ENCODE measurements around the gene JMY.

The JMY gene

DNA sequence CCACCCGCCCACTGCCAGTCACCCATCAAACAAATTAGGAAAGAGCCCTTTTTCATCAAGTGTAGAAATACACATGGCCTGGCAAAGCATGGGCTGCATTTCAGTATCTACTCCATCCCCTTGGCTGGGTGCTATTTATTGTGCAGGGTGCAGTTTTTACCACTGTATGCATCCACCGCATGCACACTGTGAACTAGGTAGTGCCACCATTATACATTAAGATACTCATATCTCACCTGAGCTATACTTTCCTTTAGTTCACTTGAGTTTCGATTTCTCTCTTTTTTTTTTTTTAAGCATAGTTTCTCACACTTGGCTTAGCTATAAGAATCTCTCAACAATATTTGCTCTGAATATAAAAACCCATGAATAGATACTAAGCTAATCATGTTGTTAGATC lies 49.4 kb downstream of the JMY start:
- DNase-seq (ENCODE audit: low read depth in 2 of 3, low spot score in 2 of 3), result no peak

DNA sequence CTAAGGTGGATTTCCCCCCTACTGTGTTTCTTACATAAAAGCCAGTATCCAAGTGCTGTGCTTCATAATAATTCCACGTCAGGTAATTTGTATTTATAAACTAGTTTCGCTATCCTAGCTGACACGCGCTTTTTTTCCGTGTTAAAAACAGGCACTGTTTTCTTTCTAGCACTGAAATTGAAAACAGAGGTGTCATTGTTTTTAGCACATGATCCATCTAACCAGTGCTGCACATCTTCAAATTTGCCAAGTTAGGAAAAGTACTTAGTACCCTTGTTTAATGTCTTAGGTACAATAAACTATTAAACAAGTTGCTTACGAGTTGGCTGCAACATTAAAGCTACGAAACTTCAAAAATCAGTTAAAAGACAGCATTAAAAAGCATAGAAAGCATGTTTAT lies 49.9 kb downstream of the JMY start:
- DNase-seq (ENCODE audit: low read depth in 2 of 3, low spot score in 2 of 3), result no peak

DNA sequence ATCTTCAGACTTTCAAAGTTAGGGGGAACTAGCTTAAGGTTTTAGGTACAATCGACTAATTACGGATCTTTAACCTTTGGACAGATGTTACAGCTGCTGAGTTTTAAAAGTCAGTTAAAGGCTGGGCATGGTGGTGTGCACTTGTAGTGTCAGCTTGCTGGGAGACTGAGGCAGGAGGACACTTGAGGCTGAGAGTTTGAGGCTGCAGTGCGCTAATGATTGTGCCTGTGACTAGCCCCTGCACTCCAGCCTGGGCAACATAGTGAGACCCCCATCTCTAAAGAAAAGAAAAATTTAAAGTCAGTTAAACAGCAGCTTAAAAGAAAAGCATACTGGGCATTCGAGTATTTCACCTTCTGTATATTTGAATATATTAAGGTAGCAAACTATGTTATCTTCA lies 51.4 kb downstream of the JMY start:
- no peak for DNase-seq (ENCODE audit: low read depth in 2 of 3, low spot score in 2 of 3)

- no peak for DNase-seq (ENCODE audit: low read depth in 2 of 3, low spot score in 2 of 3)
Observed at GRCh38 chr5:79287907-79288306, 52.0 kb downstream of the JMY start.

- DNase-seq (ENCODE audit: low read depth in 2 of 3, low spot score in 2 of 3), result no peak
Observed at GRCh38 chr5:79295029-79295428, 59.1 kb downstream of the JMY start.

DNA sequence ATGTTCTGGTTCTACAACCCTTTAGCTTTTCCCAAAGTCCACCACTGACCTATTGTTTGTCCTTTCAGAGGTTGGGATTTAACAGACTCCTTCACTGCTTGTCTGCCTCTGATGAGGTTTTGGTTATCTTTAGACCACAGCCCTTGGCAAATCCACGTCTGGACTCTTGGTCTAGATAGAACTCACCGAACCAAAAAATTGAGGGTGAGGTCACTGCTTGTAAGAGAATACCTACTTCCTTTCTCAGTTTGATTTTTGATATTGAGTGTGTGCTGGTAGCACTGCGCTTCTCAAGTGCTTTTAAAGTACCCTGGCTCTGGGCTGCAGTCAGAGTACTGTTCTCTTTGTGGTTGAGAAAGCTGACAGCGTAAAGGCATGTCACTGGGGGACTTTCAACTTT lies 61.7 kb downstream of the JMY start:
- DNase-seq (ENCODE audit: low read depth in 2 of 3, low spot score in 2 of 3), result no peak

- DNase-seq (ENCODE audit: low read depth in 2 of 3, low spot score in 2 of 3), result no peak
Observed at GRCh38 chr5:79301046-79301712, 65.2 kb downstream of the JMY start.

DNA sequence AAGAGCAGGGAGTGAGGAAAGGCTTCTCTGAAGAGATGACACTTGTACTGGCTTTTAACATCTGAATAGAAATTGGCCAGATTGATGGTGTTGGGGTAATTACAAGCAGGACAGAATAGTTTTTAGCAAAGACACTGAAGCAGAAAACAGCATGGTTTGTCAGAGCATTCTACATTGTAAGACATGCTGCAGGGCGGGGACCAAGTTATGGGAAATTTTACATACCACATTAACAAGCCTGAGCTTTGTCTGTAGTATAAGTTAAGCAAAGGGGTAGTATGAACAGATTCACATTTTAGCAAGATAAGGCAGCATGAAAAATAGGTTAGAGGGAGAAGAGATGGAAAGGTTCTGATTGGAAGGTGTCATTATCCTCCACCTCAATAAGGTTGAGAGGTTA lies 66.5 kb downstream of the JMY start:
- no peak for DNase-seq (ENCODE audit: low read depth in 2 of 3, low spot score in 2 of 3)

GRCh38 chr5:79305706-79306105 lies 69.8 kb downstream of the JMY start:
- DNase-seq (ENCODE audit: low read depth in 2 of 3, low spot score in 2 of 3), result no peak

- DNase-seq (ENCODE audit: low read depth in 2 of 3, low spot score in 2 of 3), result no peak
Observed at GRCh38 chr5:79318935-79319614, 83.1 kb downstream of the JMY start.

DNA sequence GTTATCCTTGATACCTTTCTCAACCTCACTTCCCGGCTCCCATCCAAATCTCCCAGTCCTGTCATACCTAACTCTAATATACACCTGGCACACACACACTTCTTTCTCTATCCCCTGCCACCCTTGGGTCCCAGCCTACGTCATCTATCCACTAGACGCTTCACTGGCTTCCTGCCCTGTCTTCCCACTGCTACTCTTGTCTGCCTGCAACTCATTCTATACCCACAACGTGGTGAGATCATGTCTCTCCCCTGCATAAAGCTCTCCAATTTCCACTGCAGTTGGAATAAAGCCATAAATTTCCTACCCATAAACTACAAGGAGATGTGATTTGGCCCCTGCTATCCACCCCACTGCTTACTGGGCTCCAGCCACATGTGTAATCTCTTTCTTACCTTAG lies 93.5 kb downstream of the JMY start:
- DNase-seq (ENCODE audit: low read depth in 2 of 3, low spot score in 2 of 3), result no peak

GRCh38 chr5:79330071-79330470 lies 94.1 kb downstream of the JMY start:
- DNase-seq (ENCODE audit: low read depth in 2 of 3, low spot score in 2 of 3), result no peak

- DNase-seq (ENCODE audit: low read depth in 2 of 3, low spot score in 2 of 3), result no peak
Observed at GRCh38 chr5:79333852-79334557, 98.1 kb downstream of the JMY start.

DNA sequence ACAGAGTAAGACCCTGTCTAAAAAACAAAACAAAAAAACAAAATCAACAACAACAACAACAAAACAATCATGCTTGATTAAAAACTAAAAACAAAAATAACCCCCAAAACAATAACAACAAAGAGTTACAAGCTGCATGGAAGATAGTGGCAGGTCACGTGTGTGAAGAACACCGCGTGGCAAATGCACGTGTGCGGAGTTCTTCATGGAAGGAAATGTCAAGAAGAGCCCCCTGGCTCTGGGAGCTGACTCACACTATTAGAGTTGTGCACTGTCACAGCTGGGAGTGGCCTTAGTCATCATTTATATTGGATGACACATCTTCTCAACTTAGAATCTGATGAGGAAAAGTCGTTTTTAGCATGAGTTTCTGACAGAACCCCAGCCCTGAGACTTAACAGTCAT lies 110.5 kb downstream of the JMY start:
- no peak for DNase-seq (ENCODE audit: low read depth in 2 of 3, low spot score in 2 of 3)

DNA sequence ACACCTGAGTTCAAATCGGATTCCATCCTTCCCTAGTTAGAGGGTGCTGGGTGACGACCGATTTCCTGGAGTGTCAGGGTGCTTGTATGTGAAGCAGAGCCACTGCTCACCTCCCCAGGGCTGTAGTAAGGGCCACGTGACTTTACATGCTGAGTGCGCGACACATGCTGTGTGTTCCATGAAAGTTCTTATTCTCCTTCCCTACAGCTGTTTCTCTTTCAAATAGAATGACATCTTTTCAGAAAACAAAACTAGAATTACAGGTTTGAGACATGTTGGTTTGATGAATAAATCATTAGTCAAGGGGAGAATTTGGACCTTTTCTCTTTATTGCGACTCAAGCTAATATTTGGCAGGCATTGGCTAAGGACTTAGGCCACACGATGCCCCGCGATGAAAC lies 113.1 kb downstream of the JMY start:
- DNase-seq (ENCODE audit: low read depth in 2 of 3, low spot score in 2 of 3), result no peak

GRCh38 chr5:79349881-79350280 lies 114.0 kb downstream of the JMY start:
- DNase-seq (ENCODE audit: low read depth in 2 of 3, low spot score in 2 of 3), result no peak

DNA sequence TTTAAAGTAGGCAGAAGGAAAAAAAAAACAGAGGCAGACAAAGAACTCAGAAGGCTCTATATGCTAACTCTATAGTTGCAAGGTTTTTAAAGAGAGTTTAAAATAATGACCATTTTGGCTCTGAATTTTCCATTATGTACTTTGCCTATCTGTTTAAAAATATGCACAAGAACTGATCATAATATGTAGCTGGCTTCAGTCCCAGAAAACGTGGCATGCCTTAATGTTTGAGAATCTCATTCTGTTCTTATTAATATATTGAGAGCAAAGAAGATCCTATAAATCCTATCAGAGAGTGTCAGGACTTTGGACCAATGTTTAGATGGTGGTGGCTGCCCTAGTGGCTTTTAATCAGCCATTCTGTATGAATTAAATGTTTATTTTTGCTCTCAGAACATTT lies 121.5 kb downstream of the JMY start:
- no peak for DNase-seq (ENCODE audit: low read depth in 2 of 3, low spot score in 2 of 3)
